GM12891 (cell line): Measurements from ENCODE around the gene IRF1.

Source experiments
- DNase-seq: peaks from one replicate; pipeline ENCODE4 v3.0.0; 2011; ENCODE audit warnings: low spot score; ENCODE audit not compliant: insufficient read length
- FAIRE-seq: peaks from 2 replicates; lab custom pipeline; 2011; peaks lifted over from hg19 to GRCh38; lab: Jason Lieb, UNC
- PAX5 ChIP-seq: IDR thresholded peaks from 2 replicates; pipeline ENCODE4 v1.6.1; 2011; ENCODE audit warnings: low read length, moderate library complexity, mild to moderate bottlenecking; ENCODE audit not compliant: insufficient read depth, severe bottlenecking
- POLR2A ChIP-seq: IDR thresholded peaks from 2 replicates; pipeline ENCODE4 v1.6.1; 2011; ENCODE audit warnings: low read depth, low read length, control low read depth
- POLR2AphosphoS5 ChIP-seq: IDR thresholded peaks from 2 replicates; pipeline ENCODE4 v1.6.1; 2011; ENCODE audit warnings: low read depth, low read length, control low read depth
- POU2F2 ChIP-seq: IDR thresholded peaks from 2 replicates; pipeline ENCODE4 v1.6.1; 2011; ENCODE audit warnings: low read depth, mild to moderate bottlenecking, control low read depth, low read length, moderate library complexity
- SPI1 ChIP-seq: IDR thresholded peaks from 2 replicates; pipeline ENCODE4 v1.6.1; 2011; ENCODE audit warnings: low read depth, low read length, control low read depth
- TAF1 ChIP-seq: IDR thresholded peaks from 2 replicates; pipeline ENCODE4 v1.6.1; 2011; ENCODE audit warnings: low read depth, low read length, control low read depth

The IRF1 gene

GRCh38 chr5:132499440-132500243 is 9.1 kb upstream of the IRF1 start:
- TF ChIP-seq TAF1: no peak
- no peak for TF ChIP-seq SPI1
- TF ChIP-seq POLR2AphosphoS5: no peak
- TF ChIP-seq POU2F2: no peak
- TF ChIP-seq PAX5: no peak
- TF ChIP-seq POLR2A: no peak
- DNase-seq (no peak), FAIRE-seq (no peak)

DNA sequence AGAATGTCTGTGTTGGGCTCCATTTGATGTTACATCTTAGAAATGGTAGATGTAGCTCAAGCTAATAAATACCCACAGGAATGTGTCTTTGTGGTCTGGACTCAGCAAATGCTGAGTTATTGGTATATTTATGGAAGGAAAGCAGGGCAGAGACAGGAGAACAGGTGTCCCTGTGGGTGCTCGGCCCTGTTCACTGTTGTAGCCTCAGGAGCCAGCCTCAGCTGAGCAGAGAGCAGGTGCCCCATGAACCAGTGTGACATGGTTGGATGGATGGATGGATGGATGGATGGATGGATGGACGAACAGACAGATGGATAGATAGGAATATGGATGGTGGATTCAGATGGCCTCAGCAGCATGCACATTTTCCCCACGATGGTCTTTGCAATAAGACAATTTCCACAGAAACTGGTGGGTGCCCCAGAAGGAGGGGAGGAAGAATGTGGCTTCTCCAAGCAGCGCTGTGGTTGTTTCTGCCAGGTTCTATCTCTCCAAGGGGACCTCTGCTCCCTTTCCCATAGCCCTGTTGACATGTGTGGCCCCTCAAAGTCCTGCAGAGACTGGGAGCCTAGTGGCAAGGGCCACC is 8.2 kb upstream of the IRF1 start:
- TF ChIP-seq TAF1 (no peak), POLR2AphosphoS5 (no peak), SPI1 (no peak), POLR2A (no peak), PAX5 (no peak), POU2F2 (no peak)
- DNase-seq (no peak), FAIRE-seq (no peak)

- FAIRE-seq (no peak), DNase-seq (no peak)
- TF ChIP-seq POLR2AphosphoS5 (no peak), POLR2A (no peak), SPI1 (no peak), PAX5 (no peak), TAF1 (no peak), POU2F2 (no peak)
Observed at GRCh38 chr5:132498152-132498551, 7.6 kb upstream of the IRF1 start.

GRCh38 chr5:132497488-132497997 is 7.0 kb upstream of the IRF1 start:
- DNase-seq: no peak
- FAIRE-seq: no peak
- TF ChIP-seq POLR2A: no peak
- no peak for TF ChIP-seq SPI1
- no peak for TF ChIP-seq POLR2AphosphoS5
- no peak for TF ChIP-seq TAF1
- no peak for TF ChIP-seq POU2F2
- TF ChIP-seq PAX5: no peak

DNA sequence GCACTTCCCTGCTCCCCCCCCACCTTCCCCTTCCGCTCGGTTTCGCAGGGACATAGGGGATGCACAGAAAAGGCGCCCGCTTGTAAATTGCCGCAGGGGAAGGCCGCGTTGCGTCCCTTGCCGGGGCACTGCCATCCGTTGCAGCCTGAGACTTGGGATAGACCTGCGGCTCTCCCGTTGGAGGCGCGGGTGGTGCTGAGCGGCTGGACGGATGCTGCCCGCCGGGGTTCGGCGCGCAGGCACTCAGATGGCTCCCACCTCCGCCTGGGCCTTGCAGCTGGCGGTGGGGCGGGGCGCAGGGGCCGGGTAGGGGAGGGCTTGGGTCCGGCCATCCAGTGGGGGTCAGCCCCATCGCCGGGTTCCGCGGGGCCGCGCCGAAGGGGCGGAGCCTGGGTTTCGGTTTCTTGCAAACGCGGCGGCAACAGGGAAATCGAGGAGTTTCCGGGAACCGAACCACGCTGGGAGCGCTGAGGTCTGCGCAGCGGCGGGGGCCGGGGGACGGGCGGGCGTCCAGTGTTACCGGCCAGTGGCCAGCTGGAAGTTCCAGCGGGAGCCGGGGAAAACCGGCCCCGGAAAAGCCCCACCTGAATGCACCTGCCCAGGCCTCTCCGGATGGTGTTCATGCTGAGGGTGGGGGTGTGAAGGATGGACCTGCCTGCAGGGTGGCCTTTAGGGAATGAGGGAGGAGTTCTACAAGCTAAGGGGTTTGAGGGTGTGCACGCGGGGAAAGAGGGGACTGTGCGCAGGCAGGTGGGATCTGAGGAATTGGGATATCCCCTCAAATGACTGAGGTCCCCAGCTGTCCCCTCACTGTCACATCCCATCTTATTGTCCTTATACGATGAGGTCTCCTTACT is 6.3 kb upstream of the IRF1 start:
- peak; percentile 41 for FAIRE-seq
- DNase-seq: peak; percentile 59
- TF ChIP-seq PAX5 (no peak), POLR2A (no peak), TAF1 (no peak), SPI1 (no peak), POU2F2 (no peak), POLR2AphosphoS5 (no peak)

DNA sequence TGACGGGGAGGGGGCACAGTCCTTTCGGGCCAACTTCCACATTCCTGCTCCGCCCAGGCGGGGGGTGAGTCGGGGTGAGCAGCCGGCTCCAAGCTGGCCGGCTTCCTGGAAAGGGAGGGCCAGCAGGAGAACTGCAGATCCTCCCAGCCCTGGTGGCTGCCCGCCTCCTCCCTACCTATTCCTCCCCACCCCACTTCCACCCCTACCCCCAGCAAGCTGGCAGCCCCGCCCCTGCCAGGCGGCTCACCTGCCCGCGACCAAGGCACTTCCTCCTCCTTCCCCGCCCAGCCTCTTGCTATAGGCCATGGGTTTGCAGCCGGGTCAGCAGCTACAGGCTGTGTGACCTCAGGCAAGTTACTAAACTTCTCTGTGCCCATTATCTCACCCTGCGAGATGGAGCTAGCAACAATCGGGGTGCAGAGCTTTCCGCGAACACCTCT is 5.6 kb upstream of the IRF1 start:
- DNase-seq: peak; percentile 60
- TF ChIP-seq PAX5 (no peak), SPI1 (peak; percentile 60), POLR2AphosphoS5 (no peak)

DNA sequence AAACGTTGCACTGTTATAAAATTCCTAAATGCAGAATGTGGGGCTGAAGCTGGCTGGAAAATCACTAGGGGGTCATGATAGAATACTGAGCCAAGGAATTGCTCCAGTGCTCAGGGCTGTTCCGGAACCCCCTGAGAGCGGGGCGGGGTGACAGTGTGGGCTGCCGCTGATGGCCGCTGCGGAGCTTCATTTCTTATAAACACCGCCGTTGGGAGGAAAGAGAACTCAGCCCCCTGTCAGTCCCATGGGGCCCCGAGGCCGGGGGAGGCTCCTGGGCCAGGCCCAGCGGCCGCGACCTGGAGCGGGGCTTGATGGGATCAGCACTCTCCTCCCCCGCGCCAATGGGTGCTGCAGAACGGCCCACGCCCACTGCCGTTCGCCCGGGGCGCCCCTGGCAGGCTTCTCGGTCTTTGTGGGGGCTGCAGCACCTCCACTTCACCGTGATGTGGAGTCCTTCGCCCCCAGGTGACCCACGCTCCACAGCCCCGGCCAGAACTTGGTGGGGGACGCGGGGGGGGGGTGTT is 5.2 kb upstream of the IRF1 start:
- peak; percentile 35 for FAIRE-seq
- DNase-seq: no peak
- TF ChIP-seq SPI1: no peak
- TF ChIP-seq POLR2A: no peak
- no peak for TF ChIP-seq POU2F2
- TF ChIP-seq TAF1: no peak
- TF ChIP-seq PAX5: no peak
- TF ChIP-seq POLR2AphosphoS5: no peak

More for the DNA sequence above, 5.6 kb upstream of the IRF1 start:
- FAIRE-seq: peak; percentile 86

GRCh38 chr5:132493821-132494220 is 3.2 kb upstream of the IRF1 start:
- DNase-seq (no peak), FAIRE-seq (no peak)
- no peak for TF ChIP-seq POLR2A
- TF ChIP-seq TAF1: no peak
- no peak for TF ChIP-seq POU2F2
- TF ChIP-seq SPI1: no peak
- no peak for TF ChIP-seq PAX5
- no peak for TF ChIP-seq POLR2AphosphoS5

DNA sequence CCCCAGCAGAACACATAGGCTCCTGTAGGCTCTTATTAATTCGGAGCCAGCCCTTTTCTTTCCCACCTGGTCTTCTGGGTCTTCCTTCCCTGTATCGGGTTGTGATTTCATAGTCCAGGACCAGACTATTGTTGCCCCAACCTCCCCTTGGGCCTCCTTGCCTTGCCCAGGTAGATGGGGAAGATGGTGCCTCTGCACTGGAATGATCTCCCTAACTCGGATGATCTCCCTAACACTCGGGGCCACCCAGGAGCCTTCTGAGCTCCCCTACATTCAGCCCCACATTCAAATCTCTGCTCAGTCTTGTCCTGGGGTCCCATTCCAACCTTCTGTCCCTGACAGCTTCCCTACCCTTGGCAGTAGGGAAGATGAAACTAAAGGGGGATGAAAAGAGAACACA is 2.7 kb upstream of the IRF1 start:
- TF ChIP-seq TAF1 (no peak), SPI1 (no peak), POLR2AphosphoS5 (no peak), POU2F2 (no peak), PAX5 (no peak), POLR2A (no peak)
- FAIRE-seq: no peak
- no peak for DNase-seq
